GM23338 (cell line): ENCODE data around the gene DYSF. TPM values are rescaled to one million over a fixed set of nuclear protein-coding genes. Genes with fewer than 3 reads are reported as not detected.

Experiments used
- ATAC-seq: fragments of 200-7000 bp; cut with Tn5 transposase; 3 replicates; pipeline ENCODE4 v1.9.1; 2020
- DNase-seq: peaks from one replicate; pipeline ENCODE4 v3.0.0-alpha.2; 2015; ENCODE audit warnings: low spot score
- H2AFZ ChIP-seq: fragments of 200-600 bp; sonication (generic); 2 replicates; pipeline ENCODE4 v1.8.0; 2016; ENCODE audit warnings: antibody characterized with exemption, mild to moderate bottlenecking, moderate library complexity
- H3F3A ChIP-seq: fragments of 200-600 bp; sonication (generic); replicated peaks from 2 replicates; pipeline ENCODE4 v1.8.0; 2017; ENCODE audit warnings: antibody characterized with exemption, mixed run types, low read depth
- H3K27ac ChIP-seq: fragments of 200-600 bp; sonication (generic); 2 replicates; pipeline ENCODE4 v1.6.1; 2016; ENCODE audit warnings: low read depth
- H3K27me3 ChIP-seq: fragments of 200-600 bp; sonication (generic); 2 replicates; pipeline ENCODE4 v1.8.0; 2016; ENCODE audit warnings: mild to moderate bottlenecking, mixed run types, moderate library complexity; ENCODE audit not compliant: insufficient read depth
- H3K36me3 ChIP-seq: fragments of 200-600 bp; sonication (generic); 2 replicates; pipeline ENCODE4 v1.8.0; 2016; ENCODE audit warnings: mild to moderate bottlenecking; ENCODE audit not compliant: insufficient read depth
- H3K4me1 ChIP-seq: fragments of 200-600 bp; sonication (generic); 2 replicates; pipeline ENCODE4 v1.8.0; 2016; ENCODE audit warnings: mild to moderate bottlenecking, moderate library complexity; ENCODE audit not compliant: insufficient read depth
- H3K4me2 ChIP-seq: fragments of 200-600 bp; sonication (generic); 2 replicates; pipeline ENCODE4 v1.7.1; 2017; ENCODE audit warnings: mixed run types
- H3K4me3 ChIP-seq: fragments of 200-600 bp; sonication (generic); 2 replicates; pipeline ENCODE4 v1.6.1; 2016; ENCODE audit warnings: mixed run types
- H3K79me2 ChIP-seq: fragments of 200-600 bp; sonication (generic); replicated peaks from 2 replicates; pipeline ENCODE4 v1.8.0; 2017; ENCODE audit warnings: mild to moderate bottlenecking; ENCODE audit not compliant: insufficient read depth
- H3K9me2 ChIP-seq: fragments of 200-600 bp; sonication (generic); 2 replicates; pipeline ENCODE4 v1.8.0; 2017; ENCODE audit not compliant: insufficient read depth
- H4K20me1 ChIP-seq: fragments of 200-600 bp; sonication (generic); replicated peaks from 2 replicates; pipeline ENCODE4 v1.8.0; 2017; ENCODE audit warnings: mild to moderate bottlenecking; ENCODE audit not compliant: insufficient read depth
- H3K27ac Mint-ChIP-seq: 2 replicates; pipeline ENCODE4 v1.8.0; 2020; ENCODE audit warnings: inconsistent platforms, mild to moderate bottlenecking, moderate library complexity, mixed read lengths
- H3K27me3 Mint-ChIP-seq: 3 replicates; pipeline ENCODE4 v1.8.0; 2022; ENCODE audit warnings: low read depth, mild to moderate bottlenecking, moderate library complexity, mixed read lengths, inconsistent platforms; ENCODE audit not compliant: insufficient read depth, poor library complexity
- H3K36me3 Mint-ChIP-seq: 3 replicates; pipeline ENCODE4 v1.8.0; 2021; ENCODE audit warnings: low read depth, mild to moderate bottlenecking, inconsistent platforms, moderate library complexity, mixed read lengths
- H3K4me1 Mint-ChIP-seq: 3 replicates; pipeline ENCODE4 v1.8.0; 2020; ENCODE audit warnings: mild to moderate bottlenecking, inconsistent platforms, mixed read lengths
- H3K4me3 Mint-ChIP-seq: 3 replicates; pipeline ENCODE4 v1.8.0; 2021; ENCODE audit warnings: moderate library complexity, mild to moderate bottlenecking, inconsistent platforms, mixed read lengths
- H3K9me3 Mint-ChIP-seq: 3 replicates; pipeline ENCODE4 v1.8.0; 2020; ENCODE audit warnings: moderate library complexity, mild to moderate bottlenecking, inconsistent platforms, mixed read lengths
- CREB1 ChIP-seq: fragments of 250-450 bp; sonication (Bioruptor Pico); IDR thresholded peaks from 2 replicates; pipeline ENCODE4 v1.5.0; 2020; ENCODE audit warnings: low read depth, mild to moderate bottlenecking, moderate library complexity
- CTCF ChIP-seq, 2 experiments: fragments of 200-600 bp in 1 of 2; sonication (generic) in 1 of 2; conservative IDR thresholded peaks; 2 replicates each; pipeline versions ENCODE4 v1.5.1 to v1.6.1; 2016 to 2017; ENCODE audit warnings: antibody characterized with exemption in 2 of 2, low read depth in 2 of 2, mild to moderate bottlenecking in 2 of 2, moderate library complexity in 1 of 2
- EZH2 ChIP-seq: fragments of 200-600 bp; sonication (generic); IDR thresholded peaks from one replicate; pipeline ENCODE4 v1.8.0; 2017; ENCODE audit warnings: antibody characterized with exemption, mild to moderate bottlenecking, low read depth; ENCODE audit not compliant: unreplicated experiment
- EZH2phosphoT487 ChIP-seq: fragments of 200-600 bp; sonication (generic); IDR thresholded peaks from one replicate; pipeline ENCODE4 v1.8.1; 2018; ENCODE audit warnings: antibody characterized with exemption; ENCODE audit not compliant: unreplicated experiment
- JUNB ChIP-seq: IDR thresholded peaks from one replicate; pipeline ENCODE4 v1.6.1; 2016; ENCODE audit warnings: antibody characterized with exemption; ENCODE audit not compliant: unreplicated experiment
- NANOG ChIP-seq: IDR thresholded peaks from 2 replicates; pipeline ENCODE4 v1.6.1; 2016; ENCODE audit warnings: antibody characterized with exemption, borderline replicate concordance
- POLR2AphosphoS5 ChIP-seq: IDR thresholded peaks from 2 replicates; pipeline ENCODE4 v1.6.1; 2016; ENCODE audit warnings: antibody characterized with exemption, low read depth
- REST ChIP-seq: IDR thresholded peaks from one replicate; pipeline ENCODE4 v1.6.1; 2018; ENCODE audit warnings: antibody characterized with exemption; ENCODE audit not compliant: unreplicated experiment
- STAT1 ChIP-seq: IDR thresholded peaks from one replicate; pipeline ENCODE4 v1.6.1; 2016; ENCODE audit warnings: antibody characterized with exemption; ENCODE audit not compliant: unreplicated experiment
- ZNF114 ChIP-seq: fragments of 250-450 bp; sonication (Bioruptor Pico); IDR thresholded peaks from 2 replicates; pipeline ENCODE4 v1.5.0; 2020; ENCODE audit warnings: mild to moderate bottlenecking, moderate library complexity
- ZNF331 ChIP-seq: fragments of 250-450 bp; sonication (Bioruptor Pico); IDR thresholded peaks from 2 replicates; pipeline ENCODE4 v1.5.0; 2020; ENCODE audit warnings: low read depth, mild to moderate bottlenecking, moderate library complexity
- ZNF462 ChIP-seq: fragments of 250-450 bp; sonication (Bioruptor Pico); IDR thresholded peaks from 2 replicates; pipeline ENCODE4 v1.5.0; 2020; ENCODE audit warnings: mild to moderate bottlenecking, moderate library complexity
- polyA plus RNA-seq: library from polyadenylated mRNA; unstranded; fragments of >200 nt; fragmentation: Nextera tagmentation; extraction: Ambion mirVana; gene quantifications from 2 replicates; pipeline ENCODE4 v1.2.1, GENCODE V29; 2016
- total RNA-seq: library from RNA; depleted of rRNA; stranded (reverse); fragments of >200 nt; shearing (Covaris generic); gene quantifications from 2 replicates; pipeline ENCODE4 v1.2.3, GENCODE V29; 2014

DYSF gene
- total and polyA plus RNA-seq, 2 experiments from 2014 or later = 7.3 to 21.3 TPM

- Mint-ChIP-seq H3K27ac (no peak overlapping the region), H3K9me3 (peaks cover 9% of the 10 kb centered on the region; the same call in 1 of the 3 replicates), H3K27me3 (peaks cover 20% of the 10 kb centered on the region), H3K36me3 (no peaks in the 10 kb centered on the region), H3K4me1 (peaks cover 38% of the 10 kb centered on the region), H3K4me3 (no peak overlapping the region)
- no peaks in the 10 kb centered on the region for H3F3A ChIP-seq
- no peaks in the 10 kb centered on the region for H3K9me2 ChIP-seq
- TF ChIP-seq EZH2phosphoT487 (no peak), ZNF114 (CRISPR knock-in tag) (no peak), REST (no peak), CTCF (conservative IDR thresholded peaks at IDR 0.05; ENCODE audit: low read depth in 2 of 2) (no peak), NANOG (no peak), ZNF462 (no peak), EZH2 (no peak), JUNB (no peak), STAT1 (no peak), POLR2AphosphoS5 (no peak), ZNF331 (no peak), CREB1 (CRISPR knock-in tag) (no peak)
- no peak for ATAC-seq
- no peak overlapping the region for H3K27ac ChIP-seq
- no peak overlapping the region for H3K4me2 ChIP-seq
- H3K4me3 ChIP-seq = no peak overlapping the region
- no peaks in the 10 kb centered on the region for H3K36me3 ChIP-seq
- H4K20me1 ChIP-seq = no peaks in the 10 kb centered on the region
- no peaks in the 10 kb centered on the region for H3K79me2 ChIP-seq
- no peak for DNase-seq
- H2AFZ ChIP-seq = no peak overlapping the region
- H3K4me1 ChIP-seq = peaks cover 20% of the 10 kb centered on the region
- no peaks in the 10 kb centered on the region for H3K27me3 ChIP-seq
Measured at GRCh38 chr2:71697106-71698004, 244.0 kb downstream of the DYSF start.
